Measurements from ENCODE around the gene WRNIP1. TPM values are rescaled to one million over a fixed set of nuclear protein-coding genes. Genes with fewer than 3 reads are reported as not detected.

WRNIP1 gene
- total RNA-seq, 1 donor from 2014 or later = 45.2 TPM

DNA sequence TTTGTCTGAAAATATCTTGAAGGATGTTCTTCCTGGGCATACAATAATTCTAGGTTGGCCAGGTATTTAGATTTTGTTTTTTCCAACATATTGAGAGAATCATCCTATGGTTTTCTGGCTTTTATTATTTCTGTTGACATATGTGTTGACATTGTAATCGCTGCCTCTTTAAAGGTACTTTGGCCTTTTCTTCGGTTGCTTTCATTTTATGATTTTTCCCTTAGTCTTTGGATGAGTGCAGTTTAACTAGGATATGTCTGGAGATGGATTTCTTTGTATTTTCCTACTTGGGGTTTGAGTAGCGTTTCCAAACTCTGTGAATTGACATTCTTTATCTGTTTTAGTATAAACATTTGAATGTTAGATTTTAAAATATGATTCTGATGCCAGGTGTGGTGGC, 65.0 kb downstream of the WRNIP1 start:
- intact Hi-C loops (cut with micrococcal nuclease) = no loop called here

DNA sequence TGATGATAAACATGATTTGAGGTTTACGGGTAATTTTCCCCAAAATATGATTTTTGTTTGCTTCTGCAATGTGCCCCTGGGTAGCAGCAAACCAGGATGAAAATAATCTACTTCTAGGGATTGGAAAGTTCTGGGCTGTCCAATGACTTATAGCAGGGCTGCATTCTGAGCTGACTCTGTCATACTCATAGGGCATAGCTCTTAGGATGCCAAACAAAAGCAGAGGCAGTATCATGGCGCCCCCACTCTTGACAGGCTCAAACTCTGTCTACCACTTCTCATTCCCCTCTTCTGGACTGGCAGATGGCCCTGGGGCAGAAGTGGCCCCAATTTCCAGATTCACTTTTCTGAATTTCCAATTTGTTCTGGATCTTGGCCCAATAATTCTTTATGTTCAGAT, 66.2 kb downstream of the WRNIP1 start:
- intact Hi-C loops (cut with micrococcal nuclease) = no loop called here

DNA sequence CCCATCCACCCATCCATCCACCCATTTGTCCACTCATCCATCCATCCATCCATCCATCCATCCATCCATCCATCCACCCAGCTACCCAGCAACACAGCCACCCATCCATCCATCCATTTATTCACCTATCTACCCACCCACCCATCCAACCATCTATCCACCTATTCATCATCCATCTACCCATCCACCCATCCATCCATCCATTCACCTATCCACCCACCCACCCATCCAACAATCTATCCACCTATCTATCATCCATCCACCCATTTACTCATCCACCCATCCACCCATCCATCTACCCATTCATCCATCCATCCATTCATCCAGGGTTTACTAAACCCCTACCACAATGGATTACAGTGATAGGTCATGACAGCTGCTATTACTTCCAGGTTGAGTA, 69.1 kb downstream of the WRNIP1 start:
- intact Hi-C loops (cut with micrococcal nuclease) = no loop called here

Other genes with a start within 250 kb of the WRNIP1 start
- gene MYLK4, start 14.5 kb upstream of the WRNIP1 start, total RNA-seq = 0.30 and 0.36 TPM in 2 replicates
- 67.0 and 67.4 TPM in 2 replicates for gene SERPINB1, start 76.5 kb downstream of the WRNIP1 start, total RNA-seq
- 32.1 and 33.4 TPM in 2 replicates for gene SERPINB9, start 137.9 kb downstream of the WRNIP1 start, total RNA-seq
- 31.8 and 32.3 TPM in 2 replicates for gene SERPINB6, start 206.2 kb downstream of the WRNIP1 start, total RNA-seq
- gene NQO2, start 234.5 kb downstream of the WRNIP1 start, total RNA-seq = 40.5 and 42.4 TPM in 2 replicates

Data from T-helper 2 cell treated with Interferon-gamma antibody and Interleukin-4, amounts not matched to agents 100 ng/mL and 5 ng/mL, for 36 hours (primary cell).